IPS-18a (cell line): Measurements from ENCODE around the gene MALRD1.

Source experiments
- H3K27ac ChIP-seq: one replicate; pipeline ENCODE4 v1.5.1; 2013; ENCODE audit warnings: low read length
- H3K27me3 ChIP-seq: one replicate; pipeline ENCODE4 v1.6.1; 2013; ENCODE audit warnings: mild to moderate bottlenecking, low read length; ENCODE audit not compliant: control insufficient read depth, insufficient read depth
- H3K36me3 ChIP-seq: one replicate; pipeline ENCODE4 v1.6.1; 2013; ENCODE audit warnings: low read depth, low read length; ENCODE audit not compliant: control insufficient read depth
- H3K4me1 ChIP-seq: one replicate; pipeline ENCODE4 v1.6.1; 2013; ENCODE audit warnings: low read depth, low read length; ENCODE audit not compliant: control insufficient read depth
- H3K4me3 ChIP-seq: one replicate; pipeline ENCODE4 v1.5.1; 2013; ENCODE audit warnings: low read length
- H3K9ac ChIP-seq: one replicate; pipeline ENCODE4 v1.6.1; 2013; ENCODE audit warnings: mild to moderate bottlenecking, low read length, moderate library complexity
- H3K9me3 ChIP-seq: one replicate; pipeline ENCODE4 v1.6.1; 2013; ENCODE audit warnings: low read depth, low read length; ENCODE audit not compliant: control insufficient read depth

The MALRD1 gene

DNA sequence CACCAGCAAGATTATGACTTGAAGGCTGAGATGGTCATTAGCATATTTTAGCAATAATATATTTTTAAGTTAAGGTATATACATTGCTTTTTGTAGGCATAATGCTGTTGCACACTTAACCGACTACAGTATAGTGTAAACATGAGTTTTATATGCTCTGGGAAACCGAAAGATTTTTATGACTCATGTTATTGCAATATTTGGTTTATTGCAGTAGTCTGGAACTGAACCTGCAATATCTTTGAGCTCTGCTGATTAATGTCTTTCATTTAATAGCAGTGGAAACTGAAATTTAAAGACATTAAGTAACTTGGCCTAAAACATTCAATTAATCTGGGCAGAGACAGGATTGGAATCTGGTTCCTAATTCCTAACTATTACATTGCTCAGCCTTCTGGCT, 500.9 kb downstream of the MALRD1 start:
- Histone ChIP-seq H3K4me1 (no peaks in the 10 kb centered on the region), H3K9me3 (no peaks in the 10 kb centered on the region), H3K9ac (no peak overlapping the region), H3K4me3 (no peak overlapping the region), H3K27me3 (no peaks in the 10 kb centered on the region), H3K27ac (no peak overlapping the region), H3K36me3 (no peaks in the 10 kb centered on the region)

GRCh38 chr10:19556666-19557065, 508.1 kb downstream of the MALRD1 start:
- Histone ChIP-seq H3K9ac (no peak overlapping the region), H3K36me3 (no peaks in the 10 kb centered on the region), H3K4me1 (no peaks in the 10 kb centered on the region), H3K27ac (no peak overlapping the region), H3K27me3 (no peaks in the 10 kb centered on the region), H3K4me3 (no peak overlapping the region), H3K9me3 (no peaks in the 10 kb centered on the region)

- no peak overlapping the region for H3K4me3 ChIP-seq
- H3K27me3 ChIP-seq: no peaks in the 10 kb centered on the region
- H3K9me3 ChIP-seq: no peaks in the 10 kb centered on the region
- H3K4me1 ChIP-seq: no peaks in the 10 kb centered on the region
- no peaks in the 10 kb centered on the region for H3K36me3 ChIP-seq
- no peak overlapping the region for H3K9ac ChIP-seq
- H3K27ac ChIP-seq: no peak overlapping the region
Observed at GRCh38 chr10:19561181-19561580, 512.6 kb downstream of the MALRD1 start.

DNA sequence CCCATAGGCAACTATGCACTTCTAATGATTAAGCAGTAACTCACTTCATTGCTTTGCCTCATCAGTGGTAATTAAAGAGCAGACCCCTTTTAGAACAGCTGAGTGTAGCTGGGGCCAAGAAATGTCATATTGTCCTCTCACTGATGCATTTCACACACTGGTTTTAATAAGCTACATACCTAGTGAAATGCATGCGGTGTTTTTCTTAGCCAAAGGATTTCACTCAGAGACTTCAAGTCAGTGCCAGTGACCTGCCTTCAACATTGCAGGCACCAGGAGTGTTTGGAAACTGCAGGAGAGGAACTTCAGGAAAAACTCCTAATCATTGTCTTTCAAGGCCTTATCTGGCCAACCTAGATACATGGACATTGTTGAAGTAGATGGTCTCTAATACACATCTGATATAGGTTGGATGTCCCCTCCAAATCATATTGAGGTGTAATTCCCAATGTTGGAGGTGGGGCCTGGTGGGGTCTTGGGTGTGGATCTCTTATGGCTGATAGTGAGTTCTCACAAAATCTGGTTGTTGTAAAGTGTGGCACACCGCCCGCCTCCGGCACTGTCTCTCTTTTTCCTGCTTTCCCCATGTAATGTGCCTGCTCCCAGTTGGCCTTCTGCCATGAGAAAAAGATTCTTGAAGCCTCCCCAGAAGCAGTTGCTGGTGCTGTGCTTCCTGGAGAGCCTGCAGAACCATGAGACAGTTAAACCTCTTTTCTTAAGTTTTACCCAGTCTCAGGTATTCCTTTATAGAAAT, 515.0 kb downstream of the MALRD1 start:
- no peaks in the 10 kb centered on the region for H3K27me3 ChIP-seq
- H3K9me3 ChIP-seq: no peaks in the 10 kb centered on the region
- no peak overlapping the region for H3K9ac ChIP-seq
- H3K36me3 ChIP-seq: no peaks in the 10 kb centered on the region
- H3K4me1 ChIP-seq: no peaks in the 10 kb centered on the region
- H3K27ac ChIP-seq: no peak overlapping the region
- H3K4me3 ChIP-seq: no peak overlapping the region

DNA sequence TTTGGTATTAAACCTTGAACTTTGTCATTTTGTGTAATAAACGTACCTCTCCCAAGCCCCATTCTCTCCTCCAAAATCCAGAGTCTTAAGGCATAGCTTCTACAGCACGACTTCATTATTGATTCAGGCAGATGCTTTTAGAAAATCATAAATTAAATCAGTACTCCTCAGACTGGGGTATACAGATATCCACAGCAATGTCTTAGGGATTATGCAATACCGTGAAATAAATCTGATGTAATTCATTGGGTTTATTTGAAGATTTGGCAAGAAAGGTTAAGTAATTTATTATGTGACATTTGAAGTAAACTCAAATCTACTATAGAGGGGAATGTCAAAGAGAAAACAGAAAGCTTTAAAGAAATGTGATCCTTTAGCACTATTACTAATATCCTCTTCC, 521.5 kb downstream of the MALRD1 start:
- H3K27me3 ChIP-seq: no peaks in the 10 kb centered on the region
- no peak overlapping the region for H3K9ac ChIP-seq
- no peaks in the 10 kb centered on the region for H3K36me3 ChIP-seq
- H3K9me3 ChIP-seq: no peaks in the 10 kb centered on the region
- no peak overlapping the region for H3K27ac ChIP-seq
- no peak overlapping the region for H3K4me3 ChIP-seq
- no peaks in the 10 kb centered on the region for H3K4me1 ChIP-seq

- H3K27ac ChIP-seq: no peak overlapping the region
- no peaks in the 10 kb centered on the region for H3K9me3 ChIP-seq
- no peak overlapping the region for H3K4me3 ChIP-seq
- no peaks in the 10 kb centered on the region for H3K4me1 ChIP-seq
- no peak overlapping the region for H3K9ac ChIP-seq
- H3K27me3 ChIP-seq: no peaks in the 10 kb centered on the region
- no peaks in the 10 kb centered on the region for H3K36me3 ChIP-seq
Observed at GRCh38 chr10:19570991-19571390, 522.4 kb downstream of the MALRD1 start.

GRCh38 chr10:19572056-19572455, 523.5 kb downstream of the MALRD1 start:
- Histone ChIP-seq H3K4me3 (no peak overlapping the region), H3K9me3 (no peaks in the 10 kb centered on the region), H3K27ac (no peak overlapping the region), H3K9ac (no peak overlapping the region), H3K4me1 (no peaks in the 10 kb centered on the region), H3K27me3 (no peaks in the 10 kb centered on the region), H3K36me3 (no peaks in the 10 kb centered on the region)

DNA sequence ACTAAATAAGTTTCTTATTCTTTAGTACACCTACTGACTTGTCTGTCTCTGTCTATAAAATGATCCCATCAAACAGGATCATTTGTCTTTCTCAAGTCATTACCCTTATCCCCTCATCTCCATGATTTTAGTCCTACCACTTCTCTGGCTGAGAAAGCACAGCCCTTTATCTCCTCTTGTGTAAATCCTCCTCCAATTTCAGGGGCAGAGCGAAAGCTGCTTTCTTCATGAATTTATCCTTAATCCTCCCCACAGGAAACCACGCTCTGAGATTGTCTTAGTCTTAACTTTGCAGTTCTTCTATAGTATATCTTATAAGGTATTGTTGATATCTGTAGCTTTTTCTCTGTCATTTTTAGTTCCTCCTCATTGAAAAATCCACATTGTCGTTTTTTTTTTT, 528.0 kb downstream of the MALRD1 start:
- Histone ChIP-seq H3K27ac (no peak overlapping the region), H3K27me3 (no peaks in the 10 kb centered on the region), H3K9me3 (no peaks in the 10 kb centered on the region), H3K4me3 (no peak overlapping the region), H3K36me3 (no peaks in the 10 kb centered on the region), H3K9ac (no peak overlapping the region), H3K4me1 (no peaks in the 10 kb centered on the region)

DNA sequence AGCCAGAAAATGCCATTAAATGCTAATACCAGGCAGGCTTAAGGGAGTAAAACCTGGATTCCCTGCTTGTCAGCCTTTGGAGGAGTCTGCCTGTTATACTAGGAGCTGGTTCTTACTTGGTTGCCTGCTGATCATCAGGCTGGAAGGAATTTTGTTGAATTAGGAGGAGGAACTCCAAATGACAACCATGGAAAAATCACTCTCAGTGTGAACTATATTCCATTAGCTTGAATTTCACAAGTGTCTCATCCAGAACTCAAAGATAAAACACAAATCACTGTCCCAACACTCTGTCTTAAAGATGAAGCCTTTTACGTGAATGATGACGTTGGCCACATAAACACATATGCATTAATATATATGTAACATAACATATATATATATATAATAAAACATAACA, 528.8 kb downstream of the MALRD1 start:
- no peak overlapping the region for H3K4me3 ChIP-seq
- H3K27ac ChIP-seq: no peak overlapping the region
- no peaks in the 10 kb centered on the region for H3K36me3 ChIP-seq
- H3K9me3 ChIP-seq: no peaks in the 10 kb centered on the region
- H3K9ac ChIP-seq: no peak overlapping the region
- no peaks in the 10 kb centered on the region for H3K27me3 ChIP-seq
- no peaks in the 10 kb centered on the region for H3K4me1 ChIP-seq

DNA sequence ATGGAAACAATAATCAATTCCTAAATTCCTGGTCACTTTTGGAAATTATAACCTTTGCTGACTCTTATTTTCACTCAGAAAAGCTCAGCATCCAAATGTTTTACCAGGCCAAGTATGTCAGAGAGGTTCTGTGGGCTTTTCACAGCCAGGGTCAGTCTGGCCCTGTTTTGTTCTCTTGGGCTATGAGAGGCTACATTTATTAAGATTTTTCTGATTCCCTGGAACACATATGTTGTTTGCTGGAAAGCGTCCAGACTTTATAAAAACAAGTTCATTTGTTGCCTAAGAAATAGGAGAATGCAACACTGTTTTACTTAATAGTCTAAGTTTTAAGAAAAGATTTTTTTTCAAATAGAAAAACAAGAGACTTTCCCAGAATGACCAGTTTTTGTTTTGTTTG, 529.2 kb downstream of the MALRD1 start:
- no peaks in the 10 kb centered on the region for H3K36me3 ChIP-seq

GRCh38 chr10:19578571-19578970, 530.0 kb downstream of the MALRD1 start:
- H3K27ac ChIP-seq: no peak overlapping the region
- no peak overlapping the region for H3K4me3 ChIP-seq
- H3K4me1 ChIP-seq: no peaks in the 10 kb centered on the region
- H3K27me3 ChIP-seq: no peaks in the 10 kb centered on the region
- H3K9me3 ChIP-seq: no peaks in the 10 kb centered on the region
- no peaks in the 10 kb centered on the region for H3K36me3 ChIP-seq
- no peak overlapping the region for H3K9ac ChIP-seq

More for the DNA sequence above, 529.2 kb downstream of the MALRD1 start:
- Histone ChIP-seq H3K4me3 (no peak overlapping the region), H3K9ac (no peak overlapping the region), H3K4me1 (no peaks in the 10 kb centered on the region), H3K9me3 (no peaks in the 10 kb centered on the region), H3K27ac (no peak overlapping the region), H3K27me3 (no peaks in the 10 kb centered on the region)

DNA sequence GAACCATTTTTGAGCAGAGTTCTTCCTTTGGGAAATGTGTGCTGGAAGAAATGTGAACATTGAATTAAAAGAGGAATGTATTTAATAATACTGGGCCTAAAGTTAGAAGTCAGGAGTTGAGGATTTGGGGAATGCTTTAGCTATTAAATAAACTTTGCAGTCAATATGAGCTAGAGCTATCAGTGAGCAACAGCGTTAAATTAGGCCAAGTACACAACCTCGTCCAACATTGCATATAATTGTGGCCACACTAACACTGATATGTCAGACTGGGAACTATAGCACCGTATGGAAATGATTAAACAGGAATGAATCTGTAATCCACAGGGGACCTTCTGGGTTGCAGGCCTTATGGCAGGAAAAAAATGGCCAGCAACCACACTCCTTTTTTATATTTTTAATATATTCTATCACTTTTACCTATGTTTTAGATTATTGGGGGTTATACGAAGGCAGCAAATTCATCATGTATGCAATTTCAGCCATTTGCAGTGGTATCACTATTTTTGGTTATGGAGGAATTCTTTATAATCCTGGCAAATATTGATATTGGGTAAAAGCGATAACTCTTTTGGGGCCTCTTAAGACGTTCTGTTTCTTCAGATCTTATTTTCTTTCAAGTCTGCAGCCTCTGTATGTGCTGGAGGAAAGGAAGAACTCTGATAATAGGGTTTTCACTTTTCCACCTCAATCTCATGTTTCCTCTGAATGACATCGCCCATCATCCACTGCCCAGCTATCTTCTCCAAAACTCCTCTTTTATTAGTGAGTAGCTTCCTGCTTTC, 531.4 kb downstream of the MALRD1 start:
- no peaks in the 10 kb centered on the region for H3K36me3 ChIP-seq
- H3K27me3 ChIP-seq: no peaks in the 10 kb centered on the region
- H3K4me1 ChIP-seq: no peaks in the 10 kb centered on the region
- no peak overlapping the region for H3K9ac ChIP-seq
- no peak overlapping the region for H3K27ac ChIP-seq
- H3K9me3 ChIP-seq: no peaks in the 10 kb centered on the region
- H3K4me3 ChIP-seq: no peak overlapping the region
